Liver (tissue), 9 donors: ENCODE measurements around the gene HOXA3. TPM values are rescaled to one million over a fixed set of nuclear protein-coding genes. Genes with fewer than 3 reads are reported as not detected.

ENCODE experiments used
- DNase-seq: peaks from one replicate; pipeline ENCODE4 v3.0.0-alpha.2; 2017; ENCODE audit warnings: low spot score
- H3K27ac ChIP-seq, 2 donors: one replicate each; pipeline ENCODE4 v1.7.0; 2013; ENCODE audit warnings: inconsistent platforms in 2 of 2, low read length in 2 of 2, control low read depth in 1 of 2, low read depth in 1 of 2, mild to moderate bottlenecking in 1 of 2
- H3K27me3 ChIP-seq, 4 donors: one replicate each; pipeline versions ENCODE4 v1.6.1 to v1.7.0; 2013; ENCODE audit warnings: low read length in 3 of 4, inconsistent platforms in 1 of 4, mild to moderate bottlenecking in 1 of 4, moderate library complexity in 1 of 4; ENCODE audit not compliant: control insufficient read depth in 4 of 4, insufficient read depth in 4 of 4
- H3K36me3 ChIP-seq, 4 donors: one replicate each; pipeline versions ENCODE4 v1.6.1 to v1.7.0; 2013; ENCODE audit warnings: low read length in 3 of 4, mild to moderate bottlenecking in 3 of 4, low read depth in 1 of 4, moderate library complexity in 1 of 4; ENCODE audit not compliant: control insufficient read depth in 4 of 4, insufficient read depth in 3 of 4
- H3K4me1 ChIP-seq, 4 donors: one replicate each; pipeline versions ENCODE4 v1.6.1 to v1.7.0; 2013; ENCODE audit warnings: low read length in 3 of 4, mild to moderate bottlenecking in 3 of 4, moderate library complexity in 1 of 4; ENCODE audit not compliant: control insufficient read depth in 4 of 4, insufficient read depth in 4 of 4
- H3K4me3 ChIP-seq, 3 donors: one replicate each; pipeline versions ENCODE4 v1.6.1 to v1.7.0; 2013; ENCODE audit warnings: low read length in 3 of 3, control low read depth in 1 of 3, low read depth in 1 of 3, mild to moderate bottlenecking in 1 of 3
- H3K9ac ChIP-seq, 2 donors: one replicate each; pipeline ENCODE4 v1.7.0; 2013; ENCODE audit warnings: low read length in 2 of 2, mild to moderate bottlenecking in 2 of 2, moderate library complexity in 2 of 2, control low read depth in 1 of 2, low read depth in 1 of 2
- H3K9me3 ChIP-seq, 4 donors: one replicate each; pipeline versions ENCODE4 v1.6.1 to v1.7.0; 2013; ENCODE audit warnings: low read length in 3 of 4; ENCODE audit not compliant: control insufficient read depth in 4 of 4
- ATF3 ChIP-seq: IDR thresholded peaks from 2 replicates; pipeline ENCODE4 v1.6.1; 2016; ENCODE audit warnings: antibody characterized with exemption
- CTCF ChIP-seq: fragments of 150-350 bp; IDR thresholded peaks from 2 replicates; pipeline ENCODE4 v1.5.1; 2017; ENCODE audit warnings: improper control_type of control experiment, low read depth, low read length; ENCODE audit not compliant: missing input control
- EGR1 ChIP-seq, 2 donors: IDR thresholded peaks; 2 replicates each; pipeline ENCODE4 v1.6.1; 2016 to 2018; ENCODE audit warnings: antibody characterized with exemption in 2 of 2, low read depth in 2 of 2
- FOXA1 ChIP-seq: IDR thresholded peaks from 2 replicates; pipeline ENCODE4 v1.6.1; 2016; ENCODE audit warnings: antibody characterized with exemption
- FOXA2 ChIP-seq: IDR thresholded peaks from 2 replicates; pipeline ENCODE4 v1.6.1; 2016; ENCODE audit warnings: antibody characterized with exemption
- GABPA ChIP-seq, 2 donors: IDR thresholded peaks in 1 of 2; conservative IDR thresholded peaks in 1 of 2; 2 replicates each; pipeline ENCODE4 v1.6.1; 2016; ENCODE audit warnings: antibody characterized with exemption in 2 of 2, mild to moderate bottlenecking in 1 of 2, moderate library complexity in 1 of 2
- HNF4A ChIP-seq, 2 donors: conservative IDR thresholded peaks; 2 replicates each; pipeline ENCODE4 v1.6.1; 2016; ENCODE audit warnings: antibody characterized with exemption in 2 of 2, mild to moderate bottlenecking in 2 of 2
- HNF4G ChIP-seq: IDR thresholded peaks from 2 replicates; pipeline ENCODE4 v1.6.1; 2016; ENCODE audit warnings: antibody characterized with exemption
- JUND ChIP-seq, 2 donors: IDR thresholded peaks; 2 replicates each; pipeline ENCODE4 v1.6.1; 2016; ENCODE audit warnings: antibody characterized with exemption in 2 of 2
- MAX ChIP-seq: IDR thresholded peaks from 2 replicates; pipeline ENCODE4 v1.6.1; 2016; ENCODE audit warnings: antibody characterized with exemption
- NR2F2 ChIP-seq: IDR thresholded peaks from 2 replicates; pipeline ENCODE4 v1.6.1; 2016; ENCODE audit warnings: antibody characterized with exemption
- REST ChIP-seq: IDR thresholded peaks from 2 replicates; pipeline ENCODE4 v1.6.1; 2016; ENCODE audit warnings: antibody characterized with exemption, mild to moderate bottlenecking
- RXRA ChIP-seq, 2 donors: IDR thresholded peaks; 2 replicates each; pipeline ENCODE4 v1.6.1; 2017 to 2018; ENCODE audit warnings: antibody characterized with exemption in 2 of 2, mild to moderate bottlenecking in 1 of 2
- SP1 ChIP-seq: IDR thresholded peaks from 2 replicates; pipeline ENCODE4 v1.6.1; 2018; ENCODE audit warnings: antibody characterized with exemption, mild to moderate bottlenecking
- TAF1 ChIP-seq: conservative IDR thresholded peaks from 2 replicates; pipeline ENCODE4 v1.6.1; 2016; ENCODE audit warnings: antibody characterized with exemption, mild to moderate bottlenecking
- YY1 ChIP-seq: IDR thresholded peaks from 2 replicates; pipeline ENCODE4 v1.6.1; 2016; ENCODE audit warnings: antibody characterized with exemption, mild to moderate bottlenecking
- ZBTB33 ChIP-seq: IDR thresholded peaks from 2 replicates; pipeline ENCODE4 v1.6.1; 2016; ENCODE audit warnings: antibody characterized with exemption
- WGBS: extraction: QIAGEN DNeasy Blood & Tissue Kit; methylation state at CpG from one replicate; pipeline ENCODE4 v1.1.7; 2013; 5-methylcytosine and 5-hydroxymethylcytosine counted together
- polyA plus RNA-seq, 2 donors: library from polyadenylated mRNA; stranded (reverse) in 1 of 2; unstranded in 1 of 2; fragments of 200-250 nt in 1 of 2; fragments of >200 nt in 1 of 2; fragmentation: Nextera tagmentation in 1 of 2; extraction: Ambion mirVana in 1 of 2; gene quantifications; one replicate each; pipeline versions ENCODE4 v1.2.1 to v1.2.3, GENCODE V29; 2013 to 2015
- total RNA-seq, 2 donors: library from RNA; depleted of rRNA; stranded (reverse); fragments of >200 nt; gene quantifications; one replicate each; pipeline ENCODE4 v1.2.3, GENCODE V29; 2014
- donor health status: healthy.
- donor health status: healthy.
- donor health status: healthy.
- donor health status: healthy.
- donor health status: healthy.

The HOXA3 gene
- total and polyA plus RNA-seq, 4 donors = 0.11 to 0.28 (median 0.20) TPM

- no peak overlapping the region for H3K4me3 ChIP-seq
These were observed 14.6 kb downstream of the HOXA3 start for GRCh38 chr7:27137640-27138315.

More at GRCh38 chr7:27137640-27138315, 14.6 kb downstream of the HOXA3 start:
- Histone ChIP-seq H3K27me3 (peaks cover 6 to 22% (median 17%) of the 10 kb centered on the region in 4 donors), H3K27ac (no peak overlapping the region), H3K9ac (no peak overlapping the region), H3K4me1 (peaks cover 0 to 5% (median 2%) of the 10 kb centered on the region in 4 donors), H3K9me3 (peaks cover 0 to 2% (median 0%) of the 10 kb centered on the region in 4 donors), H3K36me3 (no peaks in the 10 kb centered on the region)
- DNase-seq = no peak
- WGBS = 45% methylated on average over 2 of the region's 2 CpGs
- TF ChIP-seq GABPA (IDR thresholded peaks at IDR 0.05 in 1 of 2, conservative IDR thresholded peaks at IDR 0.05 in 1 of 2) (no peak), YY1 (no peak), HNF4A (conservative IDR thresholded peaks at IDR 0.05) (no peak), SP1 (no peak), EGR1 (IDR thresholded peaks at IDR 0.05; ENCODE audit: low read depth in 2 of 2) (no peak), ATF3 (no peak), NR2F2 (no peak), FOXA2 (no peak), TAF1 (no peak), MAX (no peak), CTCF (no peak), JUND (IDR thresholded peaks at IDR 0.05) (no peak), ZBTB33 (no peak), FOXA1 (no peak), REST (no peak), RXRA (IDR thresholded peaks at IDR 0.05) (no peak), HNF4G (no peak)
